ENCODE results near the gene CROCC2.

Gene CROCC2

GRCh38 chr2:240999873-241000541 lies 93.9 kb downstream of the CROCC2 start:
- DNase-seq (ENCODE audit: low spot score): no peak

DNA sequence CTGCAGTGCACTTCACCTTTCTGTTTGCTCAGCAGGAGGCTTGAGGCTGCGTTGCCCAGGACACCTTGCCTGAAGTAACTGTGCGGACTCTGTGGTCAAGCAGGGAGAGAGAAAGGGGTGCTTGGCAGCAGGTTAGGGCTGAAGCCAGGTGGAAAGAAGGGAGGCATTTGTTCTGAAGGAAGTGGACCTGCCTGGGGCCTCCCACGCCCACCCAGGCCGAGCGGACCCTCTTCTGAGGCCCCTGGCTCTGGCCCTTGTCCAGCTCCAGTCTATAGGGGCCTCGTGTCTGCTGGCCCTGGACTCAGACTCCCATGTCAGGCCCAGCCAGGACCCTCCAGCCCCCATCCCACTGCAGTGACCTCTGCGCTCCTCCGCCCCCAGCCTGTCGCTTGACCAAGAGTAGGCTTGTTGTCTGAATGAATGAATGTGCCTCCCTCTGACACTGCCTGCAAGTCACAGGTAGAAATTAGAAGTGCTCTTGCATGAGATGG lies 94.7 kb downstream of the CROCC2 start:
- no peak for DNase-seq (ENCODE audit: low spot score)

DNA sequence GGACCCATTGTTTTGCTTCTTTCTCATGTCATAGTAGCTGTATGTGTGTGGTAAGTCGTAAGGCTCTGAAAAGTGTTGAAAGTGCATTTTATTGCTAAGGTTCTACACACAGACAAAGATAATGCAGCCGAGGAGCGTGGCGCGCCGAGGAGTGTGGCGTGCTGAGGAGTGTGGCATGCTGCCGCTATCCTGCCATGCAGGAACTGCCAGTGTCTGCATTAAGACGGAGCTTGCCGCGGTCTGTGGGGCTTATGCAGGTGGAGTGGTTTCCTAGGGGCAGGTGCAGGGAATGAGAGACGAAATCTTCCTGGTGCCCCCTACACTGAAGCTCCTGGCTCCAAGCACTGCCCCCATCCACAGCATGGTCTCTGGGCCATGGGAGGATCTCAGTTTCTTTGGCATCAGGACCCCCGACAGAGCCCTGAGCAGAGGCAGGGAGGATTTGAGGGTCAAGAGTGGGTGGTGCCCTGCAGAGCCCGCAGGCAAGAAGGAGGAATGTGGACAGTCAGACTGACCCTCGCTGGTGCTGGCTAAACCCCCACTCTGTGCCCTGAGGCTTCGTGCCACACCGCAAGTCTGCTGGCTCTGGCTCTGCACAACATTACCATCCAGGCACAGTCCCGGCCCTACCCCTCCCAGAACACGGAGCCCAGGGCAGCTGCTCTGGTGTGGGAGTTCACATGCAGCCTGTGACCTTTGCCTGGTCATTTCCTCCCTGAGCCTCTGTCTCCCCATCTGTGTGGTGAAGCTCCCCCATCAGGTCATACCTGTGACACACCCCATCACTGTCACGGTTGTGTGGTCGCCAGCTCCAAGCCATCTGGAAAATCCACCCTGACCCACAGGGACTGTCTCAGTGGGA lies 95.5 kb downstream of the CROCC2 start:
- no peak for DNase-seq (ENCODE audit: low spot score)

- DNase-seq (ENCODE audit: low spot score): no peak
Measured at GRCh38 chr2:241002275-241003046, 96.3 kb downstream of the CROCC2 start.

DNA sequence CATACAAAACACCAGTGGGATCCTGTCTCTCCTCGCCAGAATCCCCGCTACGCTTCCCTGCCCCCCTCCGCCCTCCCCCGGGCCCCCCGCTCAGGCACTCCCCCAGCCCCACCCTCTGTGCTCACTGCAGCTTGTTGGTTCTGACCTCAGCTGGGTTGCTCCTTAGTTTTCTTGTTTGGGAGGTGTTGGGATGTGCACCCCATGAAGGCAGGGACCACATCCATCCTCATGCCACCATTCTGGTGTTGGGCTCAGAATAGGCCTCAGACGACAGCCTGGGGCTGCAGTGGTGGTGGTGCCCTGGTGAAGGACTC lies 96.9 kb downstream of the CROCC2 start:
- DNase-seq (ENCODE audit: low spot score): no peak

GRCh38 chr2:241003369-241003768 lies 97.2 kb downstream of the CROCC2 start:
- DNase-seq (ENCODE audit: low spot score): no peak

DNA sequence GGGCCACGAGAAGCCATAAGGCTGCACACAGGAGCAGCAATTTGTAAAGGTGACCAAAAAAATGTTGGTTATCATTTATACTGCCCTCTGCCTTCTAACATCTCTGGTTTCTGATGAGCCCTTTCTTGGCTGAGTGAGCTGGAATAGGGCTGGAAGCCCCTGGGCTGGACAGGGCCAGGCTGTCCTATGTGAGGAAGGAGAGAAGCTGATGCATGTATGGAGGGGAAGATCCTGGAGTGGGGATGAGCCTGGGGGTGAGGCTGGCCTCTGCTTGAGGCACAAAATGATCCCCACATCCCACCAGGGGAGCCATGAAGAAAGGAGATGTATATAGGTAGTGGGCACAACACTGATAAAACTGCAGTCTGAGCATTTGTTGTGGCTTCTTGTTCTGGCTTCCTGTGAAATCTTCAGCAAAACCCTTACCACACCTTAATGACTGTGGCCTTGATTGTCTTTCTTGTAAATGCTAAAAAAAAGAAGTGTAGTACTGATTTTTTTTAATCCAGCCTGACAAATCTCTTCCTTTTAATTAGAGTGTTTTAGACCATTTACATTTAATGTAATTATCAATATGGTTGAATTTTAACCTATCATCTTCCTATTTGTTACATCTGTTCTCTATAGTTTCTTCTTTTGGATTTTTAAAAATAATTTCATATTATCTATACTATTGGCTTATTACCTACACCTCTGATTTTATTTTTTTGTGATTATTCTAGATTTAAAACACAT lies 97.9 kb downstream of the CROCC2 start:
- no peak for DNase-seq (ENCODE audit: low spot score)

DNA sequence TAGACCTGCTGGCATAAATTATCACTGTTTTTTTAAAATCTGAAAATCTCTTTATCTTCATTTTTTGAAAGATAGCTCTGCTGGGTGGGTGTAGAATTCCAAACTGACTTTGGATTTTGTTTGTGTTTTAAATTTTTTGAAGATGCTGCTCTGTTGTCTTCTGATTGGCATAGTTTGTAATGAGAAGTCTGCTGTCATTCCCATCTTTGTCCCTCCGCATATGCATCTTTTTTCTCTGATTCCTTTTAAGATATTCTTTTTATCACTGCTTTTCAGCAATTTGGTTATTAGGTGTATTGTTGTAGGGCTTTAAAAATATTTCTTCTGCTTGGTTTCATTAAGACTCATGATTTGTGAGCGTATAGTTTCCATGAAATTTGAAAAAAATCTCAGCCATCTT lies 99.4 kb downstream of the CROCC2 start:
- no peak for DNase-seq (ENCODE audit: low spot score)

- no peak for DNase-seq (ENCODE audit: low spot score)
Measured at GRCh38 chr2:241006412-241006811, 100.3 kb downstream of the CROCC2 start.

- no peak for DNase-seq (ENCODE audit: low spot score)
Measured at GRCh38 chr2:241007111-241007510, 101.0 kb downstream of the CROCC2 start.

DNA sequence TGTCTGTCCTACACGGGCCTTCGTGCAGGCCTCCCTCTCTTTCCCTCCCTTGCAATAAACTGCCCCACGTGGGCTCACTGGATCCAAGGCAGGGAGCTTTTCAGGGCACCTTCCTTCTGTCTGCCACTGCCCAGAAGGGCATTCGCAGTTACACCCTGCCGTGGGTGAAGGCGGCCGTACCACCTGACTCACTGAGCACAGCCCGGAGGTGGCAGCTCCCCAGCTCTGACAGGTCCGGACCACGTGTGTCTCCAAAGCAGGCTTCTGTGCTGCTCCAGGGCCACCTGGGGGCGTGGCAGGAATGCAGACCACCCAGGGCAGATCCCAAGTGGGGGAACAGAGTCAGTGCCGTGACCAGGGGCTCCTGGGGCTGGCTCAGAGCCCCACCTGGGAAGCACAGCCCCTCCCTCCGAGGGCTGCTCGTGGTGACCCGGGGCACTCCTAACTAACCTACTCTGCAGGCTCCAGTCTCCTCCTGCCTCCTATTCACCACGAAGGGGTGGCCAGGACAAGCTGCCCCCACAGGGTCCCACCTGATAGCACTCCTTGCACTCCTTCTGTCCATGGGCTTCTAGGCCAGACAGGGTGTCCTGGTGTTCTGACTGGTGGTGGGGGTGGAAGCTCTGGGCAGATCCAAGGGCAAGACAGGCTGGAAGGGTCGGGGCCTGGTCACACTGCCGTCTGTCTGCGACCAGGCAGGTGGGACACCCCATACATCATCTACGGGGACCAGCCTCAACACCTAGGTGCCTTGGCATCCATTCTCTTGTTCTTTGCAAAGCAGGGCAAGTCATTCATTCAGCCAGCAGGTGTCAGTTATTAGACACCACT lies 102.0 kb downstream of the CROCC2 start:
- no peak for DNase-seq (ENCODE audit: low spot score)

DNA sequence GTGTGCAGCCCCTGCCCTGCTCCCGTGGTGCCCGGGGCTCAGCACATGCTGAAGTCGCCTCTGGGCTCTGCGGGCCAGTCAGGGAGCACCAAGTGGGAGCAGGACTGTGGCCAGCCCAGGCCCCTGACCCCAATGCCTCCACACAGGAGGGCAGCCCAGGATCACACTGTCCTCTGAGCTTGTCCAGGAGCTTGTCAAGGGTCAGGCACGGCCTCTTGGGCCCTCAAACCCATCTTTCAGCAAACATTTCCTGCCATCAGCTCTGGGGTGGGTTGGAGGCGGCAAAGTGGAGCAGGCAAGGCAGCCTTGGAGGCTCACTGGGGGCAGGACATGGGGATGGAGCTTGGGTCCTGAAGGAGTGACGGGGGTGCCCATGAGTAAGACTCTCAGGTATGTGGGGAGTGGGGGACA lies 102.6 kb downstream of the CROCC2 start:
- DNase-seq (ENCODE audit: low spot score): no peak

DNA sequence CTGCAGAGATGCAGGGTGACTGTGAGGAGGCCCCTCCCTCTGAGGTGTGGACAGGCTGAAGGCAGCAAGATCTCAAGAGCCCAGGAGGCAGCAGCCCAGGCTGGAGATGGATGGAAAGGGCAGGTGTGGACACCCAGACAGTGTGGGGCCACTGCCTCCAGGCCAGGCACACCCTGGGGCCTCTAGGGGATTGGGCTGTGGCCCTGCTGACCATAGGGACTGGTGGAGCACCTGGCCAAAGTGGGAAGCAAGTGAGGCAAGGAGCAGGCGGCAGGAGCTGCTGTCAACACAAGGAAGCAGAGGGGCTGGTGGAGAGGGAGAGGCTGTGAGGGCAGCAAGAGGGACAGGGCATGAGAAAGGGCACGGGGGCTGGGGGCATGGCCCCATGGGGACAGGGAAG lies 103.1 kb downstream of the CROCC2 start:
- no peak for DNase-seq (ENCODE audit: low spot score)

- DNase-seq (ENCODE audit: low spot score): peak; percentile 70
Measured at GRCh38 chr2:241009601-241010530, 103.7 kb downstream of the CROCC2 start.

DNA sequence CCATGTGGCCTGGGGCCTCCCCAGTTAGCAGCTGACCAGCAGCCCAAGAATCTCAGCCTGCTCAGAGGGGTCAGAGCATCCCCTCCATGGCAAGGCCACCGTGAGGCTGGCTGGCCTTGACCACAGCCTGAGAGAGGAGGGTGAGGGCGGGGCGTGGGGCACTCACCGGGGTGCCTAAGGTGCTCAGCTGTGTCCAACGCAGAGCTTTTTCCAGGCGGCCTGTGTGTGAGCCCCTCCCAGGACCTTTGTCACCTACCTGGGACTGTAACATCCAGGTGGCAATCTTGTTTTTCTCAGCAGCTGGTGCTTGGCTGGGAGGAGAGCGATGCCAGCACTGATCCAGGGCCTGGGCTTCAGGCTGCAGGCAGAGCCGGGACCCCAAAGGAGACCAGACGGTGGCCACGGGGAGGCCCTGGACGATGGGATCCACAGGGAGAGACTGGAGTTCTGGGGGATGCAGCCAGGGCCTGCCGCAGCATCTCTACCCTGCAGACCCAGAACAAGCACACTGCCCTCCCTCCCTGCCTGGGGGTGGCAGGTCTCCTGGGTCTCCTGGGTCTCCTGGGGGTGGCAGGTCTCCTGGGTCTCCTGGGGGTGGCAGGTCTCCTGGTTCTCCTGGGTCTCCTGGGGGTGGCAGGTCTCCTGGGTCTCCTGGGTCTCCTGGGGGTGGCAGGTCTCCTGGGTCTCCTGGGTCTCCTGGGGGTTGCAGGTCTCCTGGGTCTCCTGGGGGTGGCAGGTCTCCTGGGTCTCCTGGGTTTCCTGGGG lies 104.6 kb downstream of the CROCC2 start:
- no peak for DNase-seq (ENCODE audit: low spot score)

DNA sequence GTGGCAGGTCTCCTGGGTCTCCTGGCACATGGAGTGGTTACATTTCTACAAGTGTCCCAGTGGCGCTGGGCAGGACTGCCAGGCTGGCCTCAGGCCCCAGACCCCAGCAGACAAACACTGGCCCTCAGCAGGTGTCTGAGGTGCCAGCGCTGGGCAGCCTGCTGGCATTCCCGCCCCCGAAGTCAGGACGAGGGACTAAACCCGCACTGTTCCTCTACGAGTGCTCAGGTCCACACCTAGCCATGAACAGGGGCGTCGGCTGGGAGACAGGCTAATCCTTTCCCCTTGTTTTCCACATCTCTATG lies 105.1 kb downstream of the CROCC2 start:
- DNase-seq (ENCODE audit: low spot score): no peak

DNA sequence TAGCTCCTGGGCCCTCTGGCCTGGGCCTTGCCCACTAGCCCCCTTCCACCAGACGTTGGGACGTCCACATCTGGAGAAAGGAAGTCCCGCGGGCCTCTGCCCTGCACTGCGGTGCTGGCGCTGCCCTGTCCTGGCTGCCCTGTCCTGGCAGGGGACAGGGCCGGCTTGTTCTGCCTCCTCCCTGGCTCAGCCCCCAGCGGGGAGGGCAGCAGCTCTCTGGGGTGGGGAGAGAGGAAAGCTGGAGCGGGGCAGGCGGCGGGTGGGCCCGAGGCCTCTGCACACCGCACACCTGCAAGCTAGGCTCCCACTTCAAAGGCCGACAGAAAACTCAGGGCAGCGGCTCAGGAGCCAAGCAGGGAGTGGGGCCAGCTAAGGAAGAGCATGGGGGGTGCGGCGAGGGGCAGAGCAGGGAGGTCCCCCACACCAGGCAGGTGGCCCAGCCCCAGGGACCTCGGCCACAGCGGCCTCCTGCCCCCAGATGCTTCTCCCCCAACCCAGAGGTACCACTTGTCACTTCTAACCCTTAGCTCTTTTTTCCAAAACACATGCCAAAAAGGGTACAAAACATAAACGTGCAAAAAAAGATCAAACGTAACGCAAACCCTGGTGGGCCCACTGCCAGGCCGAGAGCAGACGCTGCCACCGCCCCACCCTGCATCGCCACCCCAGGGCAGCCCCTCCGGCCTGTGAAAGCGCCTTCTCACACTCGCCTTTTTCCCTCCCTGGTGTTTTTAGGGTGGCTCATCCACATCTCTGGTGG lies 105.8 kb downstream of the CROCC2 start:
- DNase-seq (ENCODE audit: low spot score): no peak

GRCh38 chr2:241014224-241014623 lies 108.1 kb downstream of the CROCC2 start:
- DNase-seq (ENCODE audit: low spot score): no peak

DNA sequence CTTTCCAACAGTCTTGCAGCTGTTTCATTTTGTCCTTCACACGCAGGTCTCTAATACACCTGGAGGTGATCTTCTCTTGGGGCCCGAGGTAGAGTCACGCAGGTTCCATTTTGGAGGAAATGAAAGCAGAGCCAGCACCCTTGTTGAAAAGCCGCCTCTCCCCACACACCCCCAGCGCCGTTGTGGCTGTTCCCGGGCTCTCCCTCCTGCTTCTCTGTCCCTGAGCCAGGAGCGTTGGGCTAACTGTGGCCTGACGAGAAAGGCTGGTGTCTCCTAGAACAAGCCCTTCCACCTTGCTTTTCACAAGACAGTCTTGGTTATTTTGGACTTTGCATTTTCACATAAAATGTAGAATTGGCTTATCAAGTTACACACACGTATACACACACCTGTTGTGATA lies 108.6 kb downstream of the CROCC2 start:
- no peak for DNase-seq (ENCODE audit: low spot score)

All from kidney capillary endothelial cell (primary cell).